Right lobe of liver (tissue), 6 donors: ENCODE data around the gene EFNA3. TPM values are rescaled to one million over a fixed set of nuclear protein-coding genes. Genes with fewer than 3 reads are reported as not detected.

Source experiments
- ATAC-seq, 4 donors: fragments of 200-7000 bp; cut with Tn5 transposase; one replicate each; pipeline ENCODE4 v1.9.1; 2020; ENCODE audit warnings: mild to moderate bottlenecking in 4 of 4, moderate library complexity in 4 of 4
- DNase-seq, 3 donors: peaks; one replicate each; pipeline ENCODE4 v3.0.0-alpha.2; 2020
- H3K27ac ChIP-seq, 3 donors: fragments of 200-600 bp; one replicate each; pipeline ENCODE4 v1.8.0; 2022
- H3K27me3 ChIP-seq, 2 donors: fragments of 200-600 bp; one replicate each; pipeline ENCODE4 v1.8.0; 2022
- H3K36me3 ChIP-seq, 4 donors: fragments of 200-600 bp; sonication (generic) in 1 of 4; one replicate each; pipeline versions ENCODE4 v1.5.1 to v1.8.0; 2017 to 2022; ENCODE audit warnings: control low read depth in 1 of 4
- H3K4me1 ChIP-seq, 4 donors: fragments of 200-600 bp; sonication (generic) in 1 of 4; one replicate each; pipeline versions ENCODE4 v1.5.1 to v1.8.0; 2017 to 2022; ENCODE audit warnings: control low read depth in 1 of 4
- H3K4me3 ChIP-seq, 3 donors: fragments of 200-600 bp; one replicate each; pipeline ENCODE4 v1.8.0; 2022
- H3K9me3 ChIP-seq, 4 donors: fragments of 200-600 bp; sonication (generic) in 1 of 4; one replicate each; pipeline versions ENCODE4 v1.5.1 to v1.8.0; 2017 to 2022; ENCODE audit warnings: control low read depth in 1 of 4
- POLR2A ChIP-seq: fragments of 450-650 bp; IDR thresholded peaks from one replicate; pipeline ENCODE4 v1.6.1; 2017; ENCODE audit warnings: antibody characterized with exemption, mild to moderate bottlenecking
- WGBS: methylation state at CpG from one replicate; pipeline ENCODE4 v1.1.6; 2018; ENCODE audit warnings: low coverage, low lambda C conversion rate; ENCODE audit not compliant: insufficient coverage; ENCODE audit errors: missing lambda C conversion rate; 5-methylcytosine and 5-hydroxymethylcytosine counted together
- intact Hi-C, 2 donors: fragments of 100-400 bp; cut with DNase I; formaldehyde crosslinking; loops; one replicate each; pipeline versions ENCODE4 v1.11.2 to v1.14.1; 2022
- total RNA-seq, 6 experiments: library from RNA; depleted of rRNA in 2 of 6; stranded (reverse); fragments of >200 nt in 2 of 6; fragmentation: NEBNext Ultra II Directional in 3 of 6; extraction: Animal tissue kit (Norgen Biotek cat#: 25700) in 3 of 6; gene quantifications; one replicate each; pipeline versions ENCODE4 v1.1.0 to v1.2.4, GENCODE V29; 2016 to 2023
- TF ChIP-seq, protein P1 (sequence below), 4 donors: fragments of 200-600 bp in 3 of 4; fragments of 450-650 bp in 1 of 4; IDR thresholded peaks; one replicate each; pipeline versions ENCODE4 v1.5.1 to v1.8.0; 2016 to 2022; ENCODE audit warnings: antibody characterized with exemption in 4 of 4, mild to moderate bottlenecking in 2 of 4
- donor health status: DM: no; HTN: yes; CAD: no.
- donor health status: DM: no; HTN: no; CAD: no.
- donor health status: DM: no; HTN: no; CAD: no.
- donor health status: DM: no; HTN: yes; CAD: no.
- donor health status: DM: no; HTN: yes; CAD: no.

The EFNA3 gene
- total RNA-seq, 6 experiments from 2014 or later = 0.26 to 4.0 (median 2.5) TPM

- ATAC-seq (no peak), DNase-seq (no peak)
- H3K4me1 ChIP-seq = peaks cover 0 to 32% (median 10%) of the 10 kb centered on the region in 4 donors
- H3K27me3 ChIP-seq = no peaks in the 10 kb centered on the region
- H3K27ac ChIP-seq = no peak overlapping the region
- H3K4me3 ChIP-seq = no peak overlapping the region
- intact Hi-C loops = no loop called here
- no peaks in the 10 kb centered on the region for H3K9me3 ChIP-seq
- 97% methylated on average over 8 of the region's 14 CpGs for WGBS
- no peaks in the 10 kb centered on the region for H3K36me3 ChIP-seq
- TF ChIP-seq, protein P1, sequence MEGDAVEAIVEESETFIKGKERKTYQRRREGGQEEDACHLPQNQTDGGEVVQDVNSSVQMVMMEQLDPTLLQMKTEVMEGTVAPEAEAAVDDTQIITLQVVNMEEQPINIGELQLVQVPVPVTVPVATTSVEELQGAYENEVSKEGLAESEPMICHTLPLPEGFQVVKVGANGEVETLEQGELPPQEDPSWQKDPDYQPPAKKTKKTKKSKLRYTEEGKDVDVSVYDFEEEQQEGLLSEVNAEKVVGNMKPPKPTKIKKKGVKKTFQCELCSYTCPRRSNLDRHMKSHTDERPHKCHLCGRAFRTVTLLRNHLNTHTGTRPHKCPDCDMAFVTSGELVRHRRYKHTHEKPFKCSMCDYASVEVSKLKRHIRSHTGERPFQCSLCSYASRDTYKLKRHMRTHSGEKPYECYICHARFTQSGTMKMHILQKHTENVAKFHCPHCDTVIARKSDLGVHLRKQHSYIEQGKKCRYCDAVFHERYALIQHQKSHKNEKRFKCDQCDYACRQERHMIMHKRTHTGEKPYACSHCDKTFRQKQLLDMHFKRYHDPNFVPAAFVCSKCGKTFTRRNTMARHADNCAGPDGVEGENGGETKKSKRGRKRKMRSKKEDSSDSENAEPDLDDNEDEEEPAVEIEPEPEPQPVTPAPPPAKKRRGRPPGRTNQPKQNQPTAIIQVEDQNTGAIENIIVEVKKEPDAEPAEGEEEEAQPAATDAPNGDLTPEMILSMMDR (IDR thresholded peaks at IDR 0.05) = no peak
Observed at GRCh38 chr1:155040358-155041093, 38.1 kb upstream of the EFNA3 start.

DNA sequence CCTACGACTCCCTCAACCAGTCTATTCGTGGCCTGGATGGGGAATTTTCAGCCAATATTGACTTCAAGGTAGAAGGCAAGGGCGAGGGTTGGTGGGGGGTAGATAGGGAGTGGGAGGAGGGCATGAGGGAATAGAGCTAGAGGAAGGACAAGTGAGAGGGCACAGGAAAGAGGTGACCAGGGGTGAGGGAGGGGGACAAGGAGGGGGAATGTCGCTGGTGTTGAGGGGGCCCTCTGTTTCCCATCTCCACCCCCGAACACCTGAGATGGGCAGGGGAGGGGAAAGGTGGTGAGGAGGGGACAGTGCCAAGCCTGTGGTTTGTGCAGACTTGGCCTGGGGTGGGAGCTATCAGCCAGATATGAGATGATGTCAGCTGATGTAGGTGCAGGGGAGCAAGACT, 35.8 kb upstream of the EFNA3 start:
- H3K4me1 ChIP-seq = peaks cover 0 to 32% (median 10%) of the 10 kb centered on the region in 4 donors
- 51% methylated on average over 4 of the region's 5 CpGs for WGBS
- ATAC-seq (no peak), DNase-seq (no peak)
- intact Hi-C loops = no loop called here
- H3K27ac ChIP-seq = no peak overlapping the region
- no peaks in the 10 kb centered on the region for H3K36me3 ChIP-seq
- H3K9me3 ChIP-seq = no peaks in the 10 kb centered on the region
- no peaks in the 10 kb centered on the region for H3K27me3 ChIP-seq
- TF ChIP-seq POLR2A = no peak
- TF ChIP-seq, protein P1 (IDR thresholded peaks at IDR 0.05) = no peak
- no peak overlapping the region for H3K4me3 ChIP-seq

DNA sequence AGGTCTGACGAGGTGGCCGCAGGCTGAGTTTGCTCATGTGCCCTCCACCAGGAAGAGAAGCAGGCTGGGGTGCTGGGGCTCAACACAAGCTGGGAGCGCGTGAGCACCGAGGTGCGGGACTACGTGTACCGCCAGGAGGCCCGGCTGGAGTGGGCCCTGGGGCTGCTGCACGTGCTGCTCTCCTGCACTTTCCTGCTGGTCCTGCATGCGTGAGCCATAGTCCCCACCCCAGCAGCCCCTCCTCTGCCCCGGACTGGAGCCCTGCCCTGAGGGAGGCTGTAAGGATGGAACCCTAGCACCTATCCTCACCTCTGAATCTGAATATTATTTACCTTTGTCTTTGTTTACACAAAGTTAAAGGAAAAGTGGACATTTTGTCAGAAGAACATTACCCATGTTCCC, 35.3 kb upstream of the EFNA3 start:
- Histone ChIP-seq H3K9me3 (no peaks in the 10 kb centered on the region), H3K4me1 (peaks cover 0 to 35% (median 11%) of the 10 kb centered on the region in 4 donors), H3K36me3 (no peaks in the 10 kb centered on the region), H3K27me3 (no peaks in the 10 kb centered on the region), H3K27ac (peak overlapping the region in 2 of 3 donors; percentile 43 to 65), H3K4me3 (no peak overlapping the region)
- peak; percentile 15 to 59 (median 40) for ATAC-seq
- DNase-seq = peak in 2 of 3 donors; percentile 64 to 67
- TF ChIP-seq, protein P1 (IDR thresholded peaks at IDR 0.05) = no peak
- no peak for TF ChIP-seq POLR2A
- intact Hi-C loops = no loop called here
- WGBS = no CpG with 5 or more reads among the region's 12 CpGs

GRCh38 chr1:155043793-155044192, 34.8 kb upstream of the EFNA3 start:
- intact Hi-C loops = no loop called here
- DNase-seq (no peak), ATAC-seq (peak; percentile 20 to 62 (median 46))
- no peak for TF ChIP-seq POLR2A
- TF ChIP-seq, protein P1 (IDR thresholded peaks at IDR 0.05) = no peak
- peaks cover 0 to 35% (median 11%) of the 10 kb centered on the region in 4 donors for H3K4me1 ChIP-seq
- peak overlapping the region in 2 of 3 donors; percentile 43 to 65 for H3K27ac ChIP-seq
- H3K9me3 ChIP-seq = no peaks in the 10 kb centered on the region
- WGBS = 14% methylated on average over 3 of the region's 3 CpGs
- no peaks in the 10 kb centered on the region for H3K36me3 ChIP-seq
- H3K27me3 ChIP-seq = no peaks in the 10 kb centered on the region
- no peak overlapping the region for H3K4me3 ChIP-seq
